GM19035 (cell line): ENCODE results near the gene FAM181A.
A peak's percentile ranks its signal among the peaks of the same experiment; 100 is the strongest.

ENCODE experiments used
- ATAC-seq: cut with Tn5 transposase; IDR thresholded peaks from one replicate; pipeline ENCODE4 v1.9.1; 2021; ENCODE audit not compliant: unreplicated experiment

FAM181A gene

GRCh38 chr14:93928184-93929047 is 1.3 kb downstream of the FAM181A start:
- no peak for ATAC-seq

DNA sequence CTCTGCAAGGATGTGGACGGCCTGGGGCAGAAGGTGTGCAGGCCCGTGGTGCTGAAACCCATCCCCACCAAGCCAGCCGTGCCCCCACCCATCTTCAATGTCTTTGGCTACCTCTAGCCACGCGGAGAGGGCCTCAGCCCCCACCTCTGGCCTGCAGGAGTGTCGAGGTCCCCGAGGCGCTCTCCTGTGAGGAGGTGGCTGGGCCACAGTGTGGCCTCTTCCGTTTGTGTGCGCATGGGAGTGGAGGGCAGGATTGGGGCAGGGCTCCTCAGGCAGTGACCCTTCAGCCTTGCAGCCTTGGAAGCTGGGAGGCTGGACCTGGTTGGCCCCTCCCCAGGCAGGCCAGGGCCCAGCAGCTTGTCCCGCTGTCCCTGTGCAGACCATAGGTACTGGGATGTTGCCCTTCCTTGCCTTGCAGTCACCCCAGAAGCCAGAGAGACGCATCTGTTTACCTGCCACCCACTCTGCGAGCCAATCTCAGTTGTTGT is 1.9 kb downstream of the FAM181A start:
- ATAC-seq, result no peak

DNA sequence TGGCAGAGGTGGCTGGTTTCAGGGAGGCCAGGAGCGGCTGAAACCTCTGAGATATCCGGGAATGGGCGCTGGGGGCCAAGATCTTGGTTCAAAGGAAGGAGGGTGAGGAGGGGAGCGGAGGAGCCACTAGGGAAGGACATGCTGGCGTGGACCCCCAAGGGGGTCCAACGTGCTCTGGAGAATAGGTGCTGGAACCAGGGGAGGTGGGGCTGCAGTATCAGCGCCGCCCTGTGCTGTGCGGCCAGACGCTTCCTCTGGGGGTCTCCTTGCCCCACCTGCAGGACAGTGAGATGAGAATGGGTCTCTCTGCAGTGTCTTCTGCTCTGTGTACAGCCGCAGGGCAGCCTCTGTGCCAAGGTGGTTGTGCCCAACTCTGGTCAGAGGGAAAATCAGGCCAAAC is 2.5 kb downstream of the FAM181A start:
- ATAC-seq, result no peak

- ATAC-seq, result no peak
These were observed 3.3 kb downstream of the FAM181A start for GRCh38 chr14:93930296-93930988.

- no peak for ATAC-seq
These were observed 3.8 kb downstream of the FAM181A start for GRCh38 chr14:93930989-93931307.

DNA sequence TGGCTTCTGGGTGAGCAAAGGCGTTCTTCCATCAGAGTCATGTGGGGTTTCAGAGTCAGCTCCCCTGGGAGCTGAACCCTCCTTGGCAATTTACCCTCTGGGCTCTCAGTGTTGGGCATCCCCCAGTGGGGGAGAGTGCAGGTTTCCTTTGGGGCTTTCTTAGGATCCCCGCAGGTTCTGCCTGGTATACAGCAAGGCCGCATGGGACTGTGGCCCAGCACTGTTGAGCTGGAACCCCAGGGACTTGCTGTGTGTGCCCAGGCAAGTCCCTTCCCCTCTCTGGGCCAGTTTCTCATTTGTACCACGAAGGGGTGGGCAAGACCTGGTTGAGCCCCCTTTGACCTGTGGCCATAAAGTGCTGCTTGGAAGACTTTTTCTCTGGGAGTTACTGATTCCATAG is 5.5 kb downstream of the FAM181A start:
- no peak for ATAC-seq

DNA sequence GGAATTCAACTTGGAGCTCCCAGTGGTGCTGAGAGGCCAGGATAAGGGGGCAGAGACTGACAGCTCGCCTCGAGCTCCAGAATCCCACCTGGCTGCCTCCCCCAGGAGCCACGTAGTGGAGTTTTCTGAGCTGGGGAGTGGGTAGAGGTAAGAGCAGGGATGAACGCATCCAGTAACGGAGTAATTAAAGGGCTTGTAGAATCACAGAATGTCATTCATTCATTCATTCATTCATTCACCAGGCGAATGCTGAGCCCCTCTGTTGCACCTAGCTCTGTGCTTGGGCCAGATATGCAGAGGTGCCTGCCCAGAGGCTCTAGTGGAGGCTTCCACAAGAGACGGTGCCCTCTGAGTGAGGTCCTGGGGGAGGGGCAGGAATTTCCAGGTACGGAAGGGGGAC is 8.1 kb downstream of the FAM181A start:
- no peak for ATAC-seq

GRCh38 chr14:93936245-93936644 is 9.1 kb downstream of the FAM181A start:
- no peak for ATAC-seq

GRCh38 chr14:93936926-93937325 is 9.8 kb downstream of the FAM181A start:
- ATAC-seq, result no peak

- ATAC-seq, result no peak
These were observed 10.4 kb downstream of the FAM181A start for GRCh38 chr14:93937519-93937918.

DNA sequence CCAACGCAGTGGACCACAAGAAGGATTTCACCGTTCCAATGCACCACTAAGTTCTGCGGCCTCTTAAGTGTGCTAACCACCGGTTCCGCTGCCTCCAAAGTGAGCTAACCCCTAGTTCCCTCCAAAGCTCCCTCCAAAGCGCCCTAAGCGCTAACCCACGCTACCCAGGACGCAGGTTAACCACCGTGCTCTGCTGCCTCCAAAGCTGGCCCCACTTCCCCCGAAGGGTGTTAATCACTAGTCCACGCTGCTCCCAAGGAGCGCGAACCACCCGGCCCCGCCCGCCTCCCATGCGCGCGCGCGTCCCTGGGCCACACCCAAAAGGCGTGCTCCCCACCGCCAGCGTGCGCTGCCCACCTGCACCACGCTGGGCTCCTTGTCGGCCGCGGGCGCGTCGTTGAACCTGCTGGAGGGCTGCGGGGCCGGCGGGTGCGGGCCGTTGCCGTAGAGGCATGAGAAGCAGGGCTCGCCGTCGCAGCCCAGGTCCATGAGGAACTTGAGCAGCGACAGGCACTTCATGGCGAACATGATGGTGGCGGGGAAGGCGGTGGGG is 11.7 kb downstream of the FAM181A start:
- ATAC-seq, result no peak

DNA sequence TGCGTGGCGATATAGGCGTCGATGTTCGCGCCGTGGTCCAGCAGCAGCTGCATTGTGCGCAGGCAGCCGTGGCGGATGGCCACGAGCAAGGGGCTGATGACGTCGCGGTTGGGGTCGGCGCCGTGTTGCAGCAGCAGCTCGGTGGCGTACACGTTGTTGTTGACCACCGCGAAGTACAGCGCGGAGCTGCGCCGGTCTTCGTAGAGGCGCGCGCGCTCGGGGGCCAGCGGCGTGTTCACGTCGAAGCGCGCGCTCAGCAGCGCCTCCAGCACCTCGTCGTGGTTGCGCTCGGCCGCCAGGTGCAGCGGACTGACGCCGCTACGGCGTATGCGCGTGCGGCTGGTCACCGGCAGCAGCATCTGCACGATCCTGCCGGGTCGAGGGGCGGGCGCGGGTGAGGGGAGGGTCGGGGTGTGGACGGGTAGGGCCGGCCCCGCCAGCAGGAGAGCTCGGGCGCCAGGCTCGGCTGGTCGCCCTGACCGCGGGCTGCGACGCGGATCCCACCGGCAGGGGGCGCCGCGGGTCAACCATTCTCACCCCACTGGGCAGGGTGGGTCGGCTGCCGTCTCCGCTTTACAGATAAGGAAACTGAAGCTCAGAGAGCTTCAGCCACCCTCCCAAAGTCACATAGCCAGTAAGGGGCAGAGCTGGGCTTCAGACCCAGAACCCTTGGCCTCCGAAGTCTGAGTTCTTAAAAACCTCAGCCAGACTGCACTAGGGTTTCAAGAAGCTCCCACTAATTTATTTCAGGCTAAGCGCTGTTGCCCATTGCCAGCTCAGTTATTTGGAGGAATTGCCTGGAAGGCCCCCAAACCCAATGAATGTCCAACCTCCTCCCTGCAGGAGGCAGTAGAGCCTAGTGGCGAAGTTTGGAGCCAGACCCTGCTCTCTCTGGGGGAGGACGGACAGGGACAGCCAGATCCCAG is 12.4 kb downstream of the FAM181A start:
- ATAC-seq, result peak; percentile 90

DNA sequence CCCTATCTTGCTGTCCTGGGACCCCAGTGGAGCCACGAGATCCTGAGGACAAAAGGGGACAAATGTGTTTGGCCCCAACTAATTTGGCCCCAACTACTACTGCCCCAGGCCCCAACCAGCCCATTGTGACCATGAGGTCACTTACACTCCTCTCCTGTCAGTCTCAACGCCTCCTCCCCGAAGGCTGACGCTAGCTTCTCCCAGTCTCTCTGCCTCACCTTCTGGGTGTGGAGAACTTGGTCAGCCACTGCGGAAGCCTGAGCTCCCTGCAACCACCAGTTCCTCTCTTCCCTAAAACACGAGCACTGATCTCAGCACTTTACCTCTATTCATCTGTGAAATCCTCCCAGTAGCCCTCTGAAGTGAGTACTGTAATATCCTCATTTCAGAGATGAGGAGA is 13.3 kb downstream of the FAM181A start:
- ATAC-seq, result no peak

GRCh38 chr14:93941293-93941910 is 14.3 kb downstream of the FAM181A start:
- no peak for ATAC-seq

DNA sequence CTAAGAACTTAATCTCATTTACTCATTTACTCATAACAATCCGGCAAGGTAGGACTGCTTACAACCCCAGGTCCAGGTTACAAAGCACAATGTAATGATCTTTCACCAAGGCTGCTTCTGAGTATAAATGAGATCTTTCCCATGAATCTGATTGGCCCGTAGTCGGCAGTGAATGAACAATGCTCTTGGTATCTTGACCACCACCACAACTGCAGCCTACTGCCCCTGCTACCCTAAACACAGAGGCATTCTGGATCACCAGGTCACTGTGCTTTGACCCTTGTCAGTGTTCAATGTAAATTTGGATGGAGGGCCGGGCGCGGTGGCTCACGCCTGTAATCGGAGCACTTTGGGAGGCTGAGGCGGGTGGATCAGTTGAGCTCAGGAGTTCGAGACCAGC is 15.9 kb downstream of the FAM181A start:
- no peak for ATAC-seq

GRCh38 chr14:93943930-93944329 is 16.8 kb downstream of the FAM181A start:
- ATAC-seq, result no peak

DNA sequence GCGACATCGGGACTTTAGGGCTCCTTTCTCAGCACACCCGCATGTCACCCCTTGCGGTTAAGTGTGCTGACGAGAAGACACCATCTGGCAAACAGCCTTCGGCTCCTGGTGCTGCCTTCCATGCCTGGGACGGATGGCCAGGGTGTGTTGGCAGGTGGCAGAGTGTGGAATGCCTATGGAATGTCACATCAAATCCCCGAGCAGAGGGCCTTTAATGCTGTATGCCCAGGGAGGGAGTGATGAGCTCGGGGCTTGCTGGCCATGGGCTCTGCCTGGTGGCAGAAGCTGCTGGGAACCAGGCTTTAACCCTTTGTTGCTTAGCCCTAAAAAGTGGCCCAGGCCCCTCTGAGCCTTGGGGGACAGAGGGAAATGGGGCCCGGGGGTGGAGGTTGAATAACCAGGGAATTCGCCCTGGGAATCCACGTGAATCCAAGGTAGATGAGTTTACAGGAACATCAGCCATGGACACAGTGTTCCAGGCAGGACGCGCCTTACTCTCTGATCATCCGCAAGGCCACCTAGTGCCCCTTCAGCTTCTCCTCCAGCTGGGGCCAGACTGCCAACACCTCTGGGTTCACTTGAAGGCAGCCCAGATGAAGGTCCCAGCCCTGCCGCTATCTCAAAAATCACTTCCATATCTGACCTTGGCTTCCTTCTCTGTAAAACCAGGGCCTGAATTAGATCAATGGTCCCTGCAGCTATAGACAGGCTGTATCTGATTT is 17.4 kb downstream of the FAM181A start:
- no peak for ATAC-seq

DNA sequence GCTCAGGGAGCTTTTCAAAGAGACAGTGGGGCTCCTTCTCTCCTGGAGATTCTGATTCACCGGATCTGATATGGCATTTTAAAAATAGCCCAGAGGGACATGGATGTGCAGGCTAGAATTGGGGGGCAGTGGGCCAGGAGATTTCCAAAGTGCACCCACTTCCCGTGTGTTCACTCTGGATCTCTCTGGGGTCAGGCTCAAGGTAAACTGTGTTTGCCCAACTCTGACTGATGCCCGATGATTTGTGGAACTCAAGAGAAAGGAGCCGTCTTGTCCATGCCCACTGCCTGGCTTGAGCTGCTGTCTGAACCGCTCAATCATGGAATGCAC is 17.9 kb downstream of the FAM181A start:
- ATAC-seq, result no peak

DNA sequence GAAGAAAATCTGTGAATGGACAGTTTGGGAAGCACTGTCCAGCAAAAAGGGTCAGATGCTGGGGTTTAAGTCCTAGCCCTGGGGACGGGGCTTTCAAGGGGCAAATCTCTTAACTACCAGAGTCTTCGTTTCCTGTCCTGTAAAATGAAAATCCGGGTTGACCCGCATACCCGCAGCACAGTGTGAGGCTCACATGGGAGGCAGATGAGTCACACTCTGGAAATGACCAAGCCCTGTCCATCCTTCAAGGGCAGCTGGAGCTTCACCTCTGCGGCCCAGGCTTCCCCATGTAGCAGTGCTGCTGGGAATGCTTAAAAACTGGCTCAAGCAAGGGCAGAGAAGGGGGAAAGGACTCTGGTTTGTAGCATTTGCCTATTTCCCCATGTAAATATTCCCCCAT is 19.0 kb downstream of the FAM181A start:
- no peak for ATAC-seq

- ATAC-seq, result no peak
These were observed 19.5 kb downstream of the FAM181A start for GRCh38 chr14:93946541-93947090.
